ENCODE results near the gene ALAD.

The ALAD gene

GRCh38 chr9:113343732-113344231 lies 57.3 kb downstream of the ALAD start:
- no peak for DNase-seq

GRCh38 chr9:113341712-113342410 lies 59.2 kb downstream of the ALAD start:
- no peak for DNase-seq

- peak; percentile 89 for DNase-seq
These were observed 60.9 kb downstream of the ALAD start, which contains the start of gene WDR31 for GRCh38 chr9:113340011-113340699. TSS of gene WDR31 (minus strand) at chr9:113340275. CDS start at chr9:113332022, 8,253 bp downstream.

GRCh38 chr9:113337714-113338113 lies 63.4 kb downstream of the ALAD start:
- DNase-seq, result no peak

Data from stimulated activated CD4-positive, alpha-beta T cell treated with anti-CD3 and anti-CD28 coated beads, Interleukin-15, amount 100 ng/mL, for 24 hours (primary cell).